ENCODE measurements around the gene ETV7.

Gene ETV7

GRCh38 chr6:36377594-36377993 lies 9.9 kb downstream of the ETV7 start:
- no peak for TF ChIP-seq CTCF (conservative IDR thresholded peaks at IDR 0.05; ENCODE audit: low read depth, low read length)
- no peak for DNase-seq (ENCODE audit: low read depth)
- no peak overlapping the region for H3K4me3 ChIP-seq (ENCODE audit: low read depth, low read length)

- DNase-seq (ENCODE audit: low read depth) = no peak
- H3K4me3 ChIP-seq (ENCODE audit: low read depth, low read length) = no peak overlapping the region
- TF ChIP-seq CTCF (conservative IDR thresholded peaks at IDR 0.05; ENCODE audit: low read depth, low read length) = no peak
These were observed 10.7 kb downstream of the ETV7 start for GRCh38 chr6:36376742-36377141.

- no peak overlapping the region for H3K4me3 ChIP-seq (ENCODE audit: low read depth, low read length)
- DNase-seq (ENCODE audit: low read depth) = no peak
- no peak for TF ChIP-seq CTCF (conservative IDR thresholded peaks at IDR 0.05; ENCODE audit: low read depth, low read length)
These were observed 11.3 kb downstream of the ETV7 start for GRCh38 chr6:36376183-36376582.

GRCh38 chr6:36375644-36376155 lies 11.8 kb downstream of the ETV7 start:
- TF ChIP-seq CTCF (conservative IDR thresholded peaks at IDR 0.05; ENCODE audit: low read depth, low read length) = no peak
- DNase-seq (ENCODE audit: low read depth) = no peak
- H3K4me3 ChIP-seq (ENCODE audit: low read depth, low read length) = no peak overlapping the region

- DNase-seq (ENCODE audit: low read depth) = no peak
- H3K4me3 ChIP-seq (ENCODE audit: low read depth, low read length) = no peak overlapping the region
- TF ChIP-seq CTCF (conservative IDR thresholded peaks at IDR 0.05; ENCODE audit: low read depth, low read length) = no peak
These were observed 12.5 kb downstream of the ETV7 start for GRCh38 chr6:36374972-36375371.

- TF ChIP-seq CTCF (conservative IDR thresholded peaks at IDR 0.05; ENCODE audit: low read depth, low read length) = no peak
- no peak overlapping the region for H3K4me3 ChIP-seq (ENCODE audit: low read depth, low read length)
- DNase-seq (ENCODE audit: low read depth) = no peak
These were observed 13.3 kb downstream of the ETV7 start for GRCh38 chr6:36374194-36374593.

- no peak for DNase-seq (ENCODE audit: low read depth)
- no peak for TF ChIP-seq CTCF (conservative IDR thresholded peaks at IDR 0.05; ENCODE audit: low read depth, low read length)
- H3K4me3 ChIP-seq (ENCODE audit: low read depth, low read length) = no peak overlapping the region
These were observed 14.0 kb downstream of the ETV7 start for GRCh38 chr6:36373368-36374019.
